Measurements from ENCODE around the gene OR51E2. TPM values are rescaled to one million over a fixed set of nuclear protein-coding genes. Genes with fewer than 3 reads are reported as not detected.

The OR51E2 gene
- total RNA-seq, 4 donors from 2014 or later = 0.67 to 2.5 (median 0.94) TPM; not detected in 1

DNA sequence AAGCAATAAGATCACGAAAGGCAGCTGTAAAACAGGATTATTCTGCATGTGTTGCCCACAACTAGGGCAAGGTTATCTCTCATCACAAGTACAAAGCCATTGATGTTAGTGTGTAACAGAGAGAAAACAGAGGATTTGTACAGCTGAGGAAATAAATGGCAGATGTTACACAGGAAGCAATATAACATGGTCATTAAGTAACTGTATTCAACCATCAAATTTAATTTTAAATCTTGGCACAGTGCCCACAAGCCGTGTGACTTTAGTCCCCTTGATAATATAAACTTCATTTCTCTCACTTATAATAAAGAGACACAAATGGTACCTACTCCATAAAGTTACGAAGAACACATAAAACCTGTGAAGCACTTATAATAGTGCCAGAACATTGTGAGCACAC, 17.3 kb downstream of the OR51E2 start:
- Histone ChIP-seq H3K4me3 (no peak overlapping the region), H3K4me1 (no peaks in the 10 kb centered on the region), H3K36me3 (no peaks in the 10 kb centered on the region), H3K27me3 (no peaks in the 10 kb centered on the region), H3K27ac (no peak overlapping the region), H3K9me3 (no peaks in the 10 kb centered on the region)
- WGBS, 2 donors (ENCODE audit: low coverage in 1 of 2) = 37 to 50% methylated on average over 3 of the region's 3 CpGs
- TF ChIP-seq, protein P1, sequence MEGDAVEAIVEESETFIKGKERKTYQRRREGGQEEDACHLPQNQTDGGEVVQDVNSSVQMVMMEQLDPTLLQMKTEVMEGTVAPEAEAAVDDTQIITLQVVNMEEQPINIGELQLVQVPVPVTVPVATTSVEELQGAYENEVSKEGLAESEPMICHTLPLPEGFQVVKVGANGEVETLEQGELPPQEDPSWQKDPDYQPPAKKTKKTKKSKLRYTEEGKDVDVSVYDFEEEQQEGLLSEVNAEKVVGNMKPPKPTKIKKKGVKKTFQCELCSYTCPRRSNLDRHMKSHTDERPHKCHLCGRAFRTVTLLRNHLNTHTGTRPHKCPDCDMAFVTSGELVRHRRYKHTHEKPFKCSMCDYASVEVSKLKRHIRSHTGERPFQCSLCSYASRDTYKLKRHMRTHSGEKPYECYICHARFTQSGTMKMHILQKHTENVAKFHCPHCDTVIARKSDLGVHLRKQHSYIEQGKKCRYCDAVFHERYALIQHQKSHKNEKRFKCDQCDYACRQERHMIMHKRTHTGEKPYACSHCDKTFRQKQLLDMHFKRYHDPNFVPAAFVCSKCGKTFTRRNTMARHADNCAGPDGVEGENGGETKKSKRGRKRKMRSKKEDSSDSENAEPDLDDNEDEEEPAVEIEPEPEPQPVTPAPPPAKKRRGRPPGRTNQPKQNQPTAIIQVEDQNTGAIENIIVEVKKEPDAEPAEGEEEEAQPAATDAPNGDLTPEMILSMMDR (IDR thresholded peaks at IDR 0.05) = no peak
- TF ChIP-seq EP300 (IDR thresholded peaks at IDR 0.05) (no peak), POLR2AphosphoS5 (IDR thresholded peaks at IDR 0.05) (no peak), POLR2A (IDR thresholded peaks at IDR 0.05) (no peak)
- ATAC-seq = no peak

DNA sequence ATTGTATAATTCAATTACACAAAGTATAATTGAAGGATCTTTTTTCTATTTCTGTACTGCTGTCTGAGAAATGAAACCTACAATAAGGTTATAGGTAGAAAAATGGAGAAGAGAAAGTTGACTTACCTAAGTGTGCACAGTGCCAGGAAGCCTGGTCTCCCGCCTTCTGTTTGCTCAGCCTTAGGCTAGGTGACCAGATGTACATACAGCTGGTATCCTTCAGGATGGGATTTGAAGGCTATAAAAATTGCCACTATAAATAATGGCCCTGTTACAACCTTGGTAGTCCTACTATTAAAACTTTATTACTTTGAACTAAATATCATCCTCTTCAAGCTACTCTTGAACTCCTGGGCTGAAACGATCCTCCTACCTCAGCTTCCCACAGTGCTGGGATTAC, 19.7 kb downstream of the OR51E2 start:
- Histone ChIP-seq H3K4me3 (no peak overlapping the region), H3K36me3 (no peaks in the 10 kb centered on the region), H3K27ac (no peak overlapping the region), H3K9me3 (no peaks in the 10 kb centered on the region), H3K27me3 (no peaks in the 10 kb centered on the region), H3K4me1 (no peaks in the 10 kb centered on the region)
- ATAC-seq = no peak
- TF ChIP-seq, protein P1 (IDR thresholded peaks at IDR 0.05) = no peak
- TF ChIP-seq POLR2AphosphoS5 (IDR thresholded peaks at IDR 0.05) (no peak), POLR2A (IDR thresholded peaks at IDR 0.05) (no peak), EP300 (IDR thresholded peaks at IDR 0.05) (no peak)
- WGBS, 2 donors (ENCODE audit: low coverage in 1 of 2) = 63 to 74% methylated on average over 2 of the region's 2 CpGs

DNA sequence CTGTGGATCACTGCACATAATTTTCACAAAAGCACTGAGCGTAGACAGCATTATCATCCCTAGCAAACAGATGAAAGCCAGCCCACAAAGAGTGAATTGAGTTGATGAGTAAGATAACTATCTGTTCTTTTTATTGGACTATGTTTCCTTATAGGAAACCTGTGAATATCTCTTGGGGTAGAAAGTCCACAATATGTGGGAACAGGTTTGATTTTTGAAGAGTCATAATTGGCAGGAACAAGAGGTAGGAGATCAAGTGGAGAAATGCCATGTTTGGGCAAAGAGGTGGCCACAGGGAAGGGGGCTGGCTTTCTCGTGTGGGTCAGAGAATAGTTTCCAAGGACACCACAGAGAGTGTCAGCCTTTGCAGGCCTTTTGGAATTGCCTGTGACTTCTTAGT, 23.9 kb downstream of the OR51E2 start:
- WGBS, 2 donors (ENCODE audit: low coverage in 1 of 2) = 33 to 65% methylated on average over 1 to 2 of the region's 2 CpGs
- ATAC-seq = no peak
- TF ChIP-seq, protein P1 (IDR thresholded peaks at IDR 0.05) = no peak
- no peak for TF ChIP-seq POLR2A (IDR thresholded peaks at IDR 0.05)
- TF ChIP-seq EP300 (IDR thresholded peaks at IDR 0.05) = no peak
- TF ChIP-seq POLR2AphosphoS5 (IDR thresholded peaks at IDR 0.05) = no peak
- Histone ChIP-seq H3K36me3 (no peaks in the 10 kb centered on the region), H3K9me3 (no peaks in the 10 kb centered on the region), H3K4me3 (no peak overlapping the region), H3K27me3 (no peaks in the 10 kb centered on the region), H3K27ac (no peak overlapping the region), H3K4me1 (no peaks in the 10 kb centered on the region)

DNA sequence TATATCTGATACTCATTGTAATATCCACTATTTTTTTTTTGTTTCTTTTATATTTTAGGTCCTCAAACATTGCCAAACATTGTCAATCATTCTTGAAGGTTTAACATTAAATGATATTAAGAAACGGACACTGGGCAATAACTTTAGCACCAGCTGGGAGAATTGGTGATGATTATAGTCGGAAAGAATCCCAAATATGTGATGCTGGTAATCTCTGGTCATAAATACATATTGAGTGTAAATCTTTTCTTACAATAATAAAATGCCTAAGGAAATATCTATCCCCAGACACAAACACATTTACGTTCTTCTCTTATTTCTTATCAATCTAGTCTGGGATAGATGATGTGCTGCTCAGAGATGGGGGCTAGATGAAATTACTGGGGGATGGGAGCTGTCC, 25.2 kb downstream of the OR51E2 start:
- no peaks in the 10 kb centered on the region for H3K36me3 ChIP-seq
- TF ChIP-seq POLR2AphosphoS5 (IDR thresholded peaks at IDR 0.05) (no peak), POLR2A (IDR thresholded peaks at IDR 0.05) (no peak), EP300 (IDR thresholded peaks at IDR 0.05) (no peak)
- TF ChIP-seq, protein P1 (IDR thresholded peaks at IDR 0.05) = no peak
- H3K4me1 ChIP-seq = no peaks in the 10 kb centered on the region
- H3K9me3 ChIP-seq = no peaks in the 10 kb centered on the region
- no peak for ATAC-seq
- H3K27me3 ChIP-seq = no peaks in the 10 kb centered on the region
- no peak overlapping the region for H3K27ac ChIP-seq
- H3K4me3 ChIP-seq = no peak overlapping the region
- WGBS, 2 donors (ENCODE audit: low coverage in 1 of 2) = 26 to 45% methylated on average over 3 of the region's 3 CpGs

DNA sequence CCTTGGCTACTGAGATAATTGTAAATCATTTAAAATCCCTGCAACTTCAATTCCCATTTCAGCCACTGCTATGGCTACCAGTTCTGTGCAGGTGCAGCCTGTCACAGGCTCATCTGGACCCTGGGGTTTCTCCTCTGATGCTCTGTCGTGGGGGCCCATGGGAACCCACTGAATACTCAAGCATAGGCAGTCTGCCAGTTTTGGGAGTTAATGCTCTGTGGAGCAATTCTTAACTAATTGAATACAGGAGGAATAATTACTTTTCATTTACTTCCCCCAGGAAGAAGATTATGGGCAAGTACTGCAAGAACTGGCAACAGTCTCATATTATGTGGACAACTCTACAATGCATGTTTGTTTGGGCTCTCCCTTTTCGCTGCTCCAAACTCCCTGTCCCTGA, 25.9 kb downstream of the OR51E2 start:
- Histone ChIP-seq H3K27ac (no peak overlapping the region), H3K4me3 (no peak overlapping the region), H3K27me3 (no peaks in the 10 kb centered on the region), H3K9me3 (no peaks in the 10 kb centered on the region), H3K36me3 (no peaks in the 10 kb centered on the region), H3K4me1 (no peaks in the 10 kb centered on the region)
- TF ChIP-seq POLR2AphosphoS5 (IDR thresholded peaks at IDR 0.05) = no peak
- TF ChIP-seq POLR2A (IDR thresholded peaks at IDR 0.05) = no peak
- TF ChIP-seq, protein P1 (IDR thresholded peaks at IDR 0.05) = no peak
- TF ChIP-seq EP300 (IDR thresholded peaks at IDR 0.05) = no peak
- WGBS, 2 donors (ENCODE audit: low coverage in 1 of 2) = 63 to 65% methylated on average over 2 of the region's 2 CpGs
- ATAC-seq = no peak

All from gastroesophageal sphincter (tissue), 4 donors.